GM21381 (cell line): ENCODE data around the gene C3orf20.
"Not testable (repeated sequence)": the region's sequence is repeated elsewhere in the genome, so short reads cannot be mapped to it uniquely, and the experiment has no call there.

ENCODE experiments used
- ATAC-seq: cut with Tn5 transposase; IDR thresholded peaks from one replicate; pipeline ENCODE4 v1.9.1; 2021; ENCODE audit warnings: mild to moderate bottlenecking, moderate library complexity; ENCODE audit not compliant: unreplicated experiment

Gene C3orf20

GRCh38 chr3:14793858-14794234 lies 118.9 kb downstream of the C3orf20 start:
- ATAC-seq: no peak

GRCh38 chr3:14794435-14794834 lies 119.5 kb downstream of the C3orf20 start:
- no peak for ATAC-seq

GRCh38 chr3:14795996-14796395 lies 121.1 kb downstream of the C3orf20 start:
- ATAC-seq: no peak

- ATAC-seq: no peak
Observed at GRCh38 chr3:14796403-14797077, 121.6 kb downstream of the C3orf20 start.

- ATAC-seq: no peak
Observed at GRCh38 chr3:14797731-14798130, 122.8 kb downstream of the C3orf20 start.

GRCh38 chr3:14798231-14798630 lies 123.3 kb downstream of the C3orf20 start:
- ATAC-seq: no peak

- ATAC-seq: no peak
Observed at GRCh38 chr3:14799146-14799545, 124.2 kb downstream of the C3orf20 start.

GRCh38 chr3:14801031-14801430 lies 126.1 kb downstream of the C3orf20 start:
- ATAC-seq: no peak

- no peak for ATAC-seq
Observed at GRCh38 chr3:14801668-14802380, 126.9 kb downstream of the C3orf20 start.

GRCh38 chr3:14802381-14802731 lies 127.4 kb downstream of the C3orf20 start:
- ATAC-seq: no peak

GRCh38 chr3:14803101-14803980 lies 128.4 kb downstream of the C3orf20 start:
- ATAC-seq: no peak

GRCh38 chr3:14803981-14804834 lies 129.3 kb downstream of the C3orf20 start:
- ATAC-seq: no peak

GRCh38 chr3:14804835-14805780 lies 130.2 kb downstream of the C3orf20 start:
- ATAC-seq: no peak

GRCh38 chr3:14805961-14806537 lies 131.1 kb downstream of the C3orf20 start:
- no peak for ATAC-seq

- no peak for ATAC-seq
Observed at GRCh38 chr3:14806641-14807263, 131.8 kb downstream of the C3orf20 start.

- no peak for ATAC-seq
Observed at GRCh38 chr3:14808025-14808424, 133.1 kb downstream of the C3orf20 start.

GRCh38 chr3:14808502-14809266 lies 133.7 kb downstream of the C3orf20 start:
- ATAC-seq: no peak

GRCh38 chr3:14809611-14810010 lies 134.7 kb downstream of the C3orf20 start:
- ATAC-seq: not testable (repeated sequence)
